Esophagus muscularis mucosa (tissue), 4 donors: ENCODE data around the gene HELZ. TPM values are rescaled to one million over a fixed set of nuclear protein-coding genes. Genes with fewer than 3 reads are reported as not detected.

Experiments
- DNase-seq: peaks from one replicate; pipeline ENCODE4 v3.0.0-alpha.2; 2017; ENCODE audit errors: extremely low spot score
- H3K27ac ChIP-seq, 4 donors: fragments of 200-600 bp; sonication (generic); replicated peaks in 1 of 4; 1 replicate in 3 of 4; 2 replicates in 1 of 4; pipeline ENCODE4 v1.5.1; 2016 to 2019; ENCODE audit warnings: mild to moderate bottlenecking in 1 of 4
- H3K27me3 ChIP-seq, 4 donors: fragments of 200-600 bp; sonication (generic); one replicate each; pipeline versions ENCODE4 v1.5.1 to v1.6.0; 2016 to 2019
- H3K36me3 ChIP-seq, 4 donors: fragments of 200-600 bp; sonication (generic); one replicate each; pipeline ENCODE4 v1.5.1; 2016 to 2019
- H3K4me1 ChIP-seq, 4 donors: fragments of 200-600 bp; sonication (generic); one replicate each; pipeline ENCODE4 v1.5.1; 2016 to 2019
- H3K4me3 ChIP-seq, 4 donors: fragments of 200-600 bp; sonication (generic); 1 replicate in 2 of 4; 2 replicates in 2 of 4; pipeline ENCODE4 v1.5.1; 2016 to 2019; ENCODE audit warnings: mild to moderate bottlenecking in 4 of 4, moderate library complexity in 1 of 4
- H3K9me3 ChIP-seq, 4 donors: fragments of 200-600 bp; sonication (generic); 1 replicate in 3 of 4; 2 replicates in 1 of 4; pipeline ENCODE4 v1.5.1; 2016 to 2019
- CTCF ChIP-seq, 3 experiments: fragments of 200-600 bp in 2 of 3; fragments of 450-650 bp in 1 of 3; sonication (generic) in 2 of 3; IDR thresholded peaks; one replicate each; pipeline ENCODE4 v1.5.1; 2017 to 2019; ENCODE audit warnings: antibody characterized with exemption in 3 of 3, mild to moderate bottlenecking in 2 of 3, moderate library complexity in 1 of 3
- EP300 ChIP-seq: sonication (generic); formaldehyde crosslinking; IDR thresholded peaks from one replicate; pipeline ENCODE4 v1.6.1; 2017; ENCODE audit warnings: antibody characterized with exemption
- POLR2A ChIP-seq: fragments of 450-650 bp; IDR thresholded peaks from one replicate; pipeline ENCODE4 v1.6.1; 2017; ENCODE audit warnings: antibody characterized with exemption, moderate library complexity, mild to moderate bottlenecking, low read depth
- POLR2AphosphoS5 ChIP-seq, 2 donors: sonication (generic); formaldehyde crosslinking; IDR thresholded peaks; one replicate each; pipeline ENCODE4 v1.6.1; 2017; ENCODE audit warnings: antibody characterized with exemption in 2 of 2
- WGBS: methylation state at CpG from one replicate; pipeline ENCODE4 v1.1.5; 2018; 5-methylcytosine and 5-hydroxymethylcytosine counted together
- intact Hi-C: fragments of 100-400 bp; cut with DNase I; formaldehyde crosslinking; loops from one replicate; pipeline ENCODE4 v1.15.1; 2023
- total RNA-seq, 4 donors: library from RNA; depleted of rRNA; stranded (reverse); fragments of >200 nt; gene quantifications; one replicate each; pipeline versions ENCODE4 v1.1.0 to v1.2.1, GENCODE V29; 2016

HELZ gene
- total RNA-seq, 4 donors from 2014 or later = 35.0 to 62.3 (median 45.8) TPM

- Histone ChIP-seq H3K27me3 (no peaks in the 10 kb centered on the region), H3K4me3 (no peak overlapping the region), H3K4me1 (peaks cover 0 to 2% (median under 1%) of the 10 kb centered on the region in 4 donors), H3K9me3 (no peaks in the 10 kb centered on the region), H3K27ac (no peak overlapping the region), H3K36me3 (peaks cover 0 to 29% (median 14%) of the 10 kb centered on the region in 4 donors)
- intact Hi-C loops = no loop called here
- DNase-seq = no peak
- TF ChIP-seq CTCF (IDR thresholded peaks at IDR 0.05) = no peak
- TF ChIP-seq EP300 = no peak
- no peak for TF ChIP-seq POLR2AphosphoS5 (IDR thresholded peaks at IDR 0.05)
- no peak for TF ChIP-seq POLR2A
Measured at GRCh38 chr17:67090341-67090740, 154.7 kb downstream of the HELZ start.

- intact Hi-C loops = no loop called here
- Histone ChIP-seq H3K4me3 (no peak overlapping the region), H3K36me3 (peaks cover 0 to 34% (median 16%) of the 10 kb centered on the region in 4 donors), H3K4me1 (no peaks in the 10 kb centered on the region), H3K9me3 (no peaks in the 10 kb centered on the region), H3K27me3 (no peaks in the 10 kb centered on the region), H3K27ac (no peak overlapping the region)
- 100% methylated on average over 3 of the region's 3 CpGs for WGBS
- TF ChIP-seq EP300 (no peak), CTCF (IDR thresholded peaks at IDR 0.05) (no peak), POLR2AphosphoS5 (IDR thresholded peaks at IDR 0.05) (no peak), POLR2A (no peak)
- no peak for DNase-seq
Measured at GRCh38 chr17:67088639-67089038, 156.4 kb downstream of the HELZ start.

- Histone ChIP-seq H3K4me1 (no peaks in the 10 kb centered on the region), H3K36me3 (peaks cover 0 to 45% (median 26%) of the 10 kb centered on the region in 4 donors), H3K4me3 (no peak overlapping the region), H3K9me3 (no peaks in the 10 kb centered on the region), H3K27me3 (no peaks in the 10 kb centered on the region), H3K27ac (no peak overlapping the region)
- DNase-seq = no peak
- TF ChIP-seq POLR2A (no peak), EP300 (no peak), POLR2AphosphoS5 (IDR thresholded peaks at IDR 0.05) (no peak), CTCF (IDR thresholded peaks at IDR 0.05) (no peak)
- intact Hi-C loops = no loop called here
- WGBS = 90% methylated on average over 3 of the region's 3 CpGs
Measured at GRCh38 chr17:67085406-67085805, 159.6 kb downstream of the HELZ start.

- H3K9me3 ChIP-seq = no peaks in the 10 kb centered on the region
Measured at GRCh38 chr17:67082107-67082506, 162.9 kb downstream of the HELZ start.

More at GRCh38 chr17:67082107-67082506, 162.9 kb downstream of the HELZ start:
- TF ChIP-seq POLR2A (no peak), CTCF (IDR thresholded peaks at IDR 0.05) (no peak), EP300 (no peak)
- 71% methylated on average over 1 of the region's 1 CpG for WGBS
- no peak overlapping the region for H3K4me3 ChIP-seq
- H3K4me1 ChIP-seq = no peaks in the 10 kb centered on the region
- no peak overlapping the region for H3K27ac ChIP-seq
- intact Hi-C loops = no loop called here
- no peaks in the 10 kb centered on the region for H3K27me3 ChIP-seq
- peaks cover 8 to 45% (median 36%) of the 10 kb centered on the region in 4 donors for H3K36me3 ChIP-seq
- no peak for DNase-seq
